H1 (cell line): ENCODE measurements around the gene TGM5. TPM values are rescaled to one million over a fixed set of nuclear protein-coding genes. Genes with fewer than 3 reads are reported as not detected.

Source experiments
- CTCF ChIA-PET: fragments of 300-600 bp; sonication (Branson Sonifier 250); formaldehyde crosslinking; loops from one replicate; lab custom pipeline; 2021; ENCODE audit not compliant: partially characterized antibody; lab: Charles Lee
- POLR2A ChIA-PET: fragments of 300-600 bp; sonication (Branson Sonifier 250); formaldehyde crosslinking; loops from one replicate; lab custom pipeline; 2021; ENCODE audit warnings: inconsistent platforms; ENCODE audit not compliant: partially characterized antibody; lab: Charles Lee
- DNase-seq, 2 experiments: peaks; one replicate each; pipeline versions ENCODE4 v3.0.0 to v3.0.0-alpha.2; 2010 to 2022; ENCODE audit warnings: low spot score in 2 of 2, low read depth in 1 of 2, mixed read lengths in 1 of 2
- FAIRE-seq: peaks from 2 replicates; lab custom pipeline; 2011; peaks lifted over from hg19 to GRCh38; lab: Jason Lieb, UNC
- H2AFZ ChIP-seq: 2 replicates; pipeline ENCODE4 v1.8.1; 2012; ENCODE audit warnings: low read length, inconsistent platforms
- H2AK5ac ChIP-seq: 2 replicates; pipeline ENCODE4 v1.6.1; 2013; ENCODE audit warnings: low read depth, low read length
- H2BK120ac ChIP-seq: replicated peaks from 2 replicates; pipeline ENCODE3; 2013; ENCODE audit warnings: low read depth, low read length, inconsistent platforms
- H2BK12ac ChIP-seq: 2 replicates; pipeline ENCODE4 v1.6.1; 2013; ENCODE audit warnings: low read depth, low read length
- H2BK15ac ChIP-seq: 2 replicates; pipeline ENCODE4 v1.6.1; 2013; ENCODE audit warnings: low read length
- H2BK20ac ChIP-seq: 2 replicates; pipeline ENCODE4 v1.6.1; 2013; ENCODE audit warnings: low read length
- H2BK5ac ChIP-seq: 2 replicates; pipeline ENCODE4 v1.6.1; 2013; ENCODE audit warnings: low read depth, low read length
- H3K14ac ChIP-seq: 2 replicates; pipeline ENCODE4 v1.6.1; 2013; ENCODE audit warnings: inconsistent platforms; ENCODE audit not compliant: insufficient read length
- H3K18ac ChIP-seq: 2 replicates; pipeline ENCODE4 v1.6.1; 2013; ENCODE audit warnings: low read length; ENCODE audit errors: extremely low read depth
- H3K23ac ChIP-seq: 2 replicates; pipeline ENCODE4 v1.6.1; 2013; ENCODE audit warnings: inconsistent platforms; ENCODE audit not compliant: insufficient read length
- H3K23me2 ChIP-seq: 2 replicates; pipeline ENCODE4 v1.6.1; 2013; ENCODE audit warnings: low read depth, low read length
- H3K27ac ChIP-seq: 2 replicates; pipeline ENCODE4 v1.6.1; 2011; ENCODE audit warnings: low read depth, low read length, inconsistent platforms
- H3K27me3 ChIP-seq, 4 experiments: replicated peaks in 1 of 4; 1 replicate in 1 of 4; 2 replicates in 3 of 4; pipeline versions ENCODE4 v1.6.1 to v1.8.1; 2011 to 2013; ENCODE audit warnings: low read length in 3 of 4, mild to moderate bottlenecking in 3 of 4, inconsistent platforms in 2 of 4, mixed read lengths in 2 of 4, moderate library complexity in 1 of 4; ENCODE audit not compliant: control insufficient read depth in 3 of 4, insufficient read depth in 3 of 4; ENCODE audit errors: extremely low read depth in 1 of 4
- H3K36me3 ChIP-seq, 4 experiments: 2 replicates each; pipeline versions ENCODE4 v1.6.1 to v1.8.1; 2011 to 2013; ENCODE audit warnings: mild to moderate bottlenecking in 4 of 4, low read length in 3 of 4, moderate library complexity in 2 of 4, control low read depth in 1 of 4, inconsistent platforms in 1 of 4; ENCODE audit not compliant: insufficient read depth in 4 of 4, control insufficient read depth in 2 of 4
- H3K4ac ChIP-seq: replicated peaks from 2 replicates; pipeline ENCODE3; 2013; ENCODE audit warnings: low read length, low read depth, mixed read lengths, inconsistent platforms; ENCODE audit not compliant: insufficient read length
- H3K4me1 ChIP-seq, 4 experiments: replicated peaks in 1 of 4; 1 replicate in 1 of 4; 2 replicates in 3 of 4; pipeline versions ENCODE4 v1.6.1 to v1.8.1; 2011 to 2013; ENCODE audit warnings: low read length in 3 of 4, inconsistent platforms in 2 of 4, mixed read lengths in 1 of 4; ENCODE audit not compliant: insufficient read depth in 4 of 4, control insufficient read depth in 3 of 4
- H3K4me2 ChIP-seq, 2 experiments: 2 replicates each; pipeline versions ENCODE4 v1.6.1 to v1.8.1; 2011 to 2013; ENCODE audit warnings: low read depth in 2 of 2, low read length in 2 of 2, control low read depth in 1 of 2, inconsistent platforms in 1 of 2, mild to moderate bottlenecking in 1 of 2; ENCODE audit not compliant: insufficient read depth in 1 of 2
- H3K4me3 ChIP-seq, 4 experiments: fragments of 200-600, 300-600 bp in 1 of 4; sonication (generic), shearing (Covaris generic), sonication (Bioruptor Twin) in 1 of 4; 2 replicates each; pipeline versions ENCODE4 v1.5.1 to v1.8.1; 2011 to 2016; ENCODE audit warnings: low read length in 4 of 4, low read depth in 3 of 4, control low read depth in 2 of 4, inconsistent platforms in 2 of 4, mild to moderate bottlenecking in 2 of 4, mixed read lengths in 1 of 4, moderate library complexity in 1 of 4; ENCODE audit not compliant: insufficient read depth in 2 of 4; ENCODE audit errors: extremely low read depth in 1 of 4
- H3K56ac ChIP-seq: replicated peaks from 2 replicates; pipeline ENCODE3; 2013; ENCODE audit warnings: low read depth, mild to moderate bottlenecking, mixed read lengths, low read length, inconsistent platforms; ENCODE audit not compliant: insufficient read length
- H3K79me1 ChIP-seq: 2 replicates; pipeline ENCODE4 v1.6.1; 2013; ENCODE audit warnings: low read depth, low read length, control low read depth
- H3K79me2 ChIP-seq, 2 experiments: 2 replicates each; pipeline versions ENCODE4 v1.6.1 to v1.8.1; 2012 to 2013; ENCODE audit warnings: low read length in 2 of 2, mild to moderate bottlenecking in 2 of 2, inconsistent platforms in 1 of 2; ENCODE audit not compliant: insufficient read depth in 2 of 2, control insufficient read depth in 1 of 2
- H3K9ac ChIP-seq, 4 experiments: replicated peaks in 1 of 4; 1 replicate in 1 of 4; 2 replicates in 3 of 4; pipeline versions ENCODE4 v1.6.1 to v1.8.1; 2011 to 2013; ENCODE audit warnings: low read depth in 3 of 4, low read length in 3 of 4, control low read depth in 2 of 4, mild to moderate bottlenecking in 2 of 4, moderate library complexity in 2 of 4, inconsistent platforms in 1 of 4; ENCODE audit errors: extremely low read depth in 1 of 4
- H3K9me3 ChIP-seq, 2 experiments: 2 replicates each; pipeline versions ENCODE4 v1.6.1 to v1.8.1; 2012 to 2013; ENCODE audit warnings: mild to moderate bottlenecking in 2 of 2, moderate library complexity in 2 of 2, control low read depth in 1 of 2, inconsistent platforms in 1 of 2, low read depth in 1 of 2, low read length in 1 of 2, mixed read lengths in 1 of 2; ENCODE audit not compliant: insufficient read depth in 2 of 2
- H4K20me1 ChIP-seq, 2 experiments: replicated peaks in 1 of 2; 2 replicates each; pipeline versions ENCODE3 to v1.8.1; 2011 to 2013; ENCODE audit warnings: inconsistent platforms in 2 of 2, low read length in 2 of 2, mild to moderate bottlenecking in 1 of 2; ENCODE audit not compliant: insufficient read depth in 2 of 2, control insufficient read depth in 1 of 2
- H4K5ac ChIP-seq: 2 replicates; pipeline ENCODE4 v1.6.1; 2013; ENCODE audit warnings: low read length, low read depth, mixed read lengths, inconsistent platforms; ENCODE audit not compliant: insufficient read length
- H4K8ac ChIP-seq: 2 replicates; pipeline ENCODE4 v1.8.0; 2013; ENCODE audit warnings: mild to moderate bottlenecking, moderate library complexity, low read length, inconsistent platforms; ENCODE audit not compliant: insufficient read depth; ENCODE audit errors: extremely low read depth
- H4K91ac ChIP-seq: replicated peaks from 2 replicates; pipeline ENCODE3; 2013; ENCODE audit warnings: low read length, mixed read lengths, inconsistent platforms; ENCODE audit not compliant: insufficient read length
- ASH2L ChIP-seq: fragments of 200-600, 300-600 bp; sonication (generic); IDR thresholded peaks from one replicate; pipeline ENCODE4 v1.7.1; 2017; ENCODE audit warnings: low read length
- CEBPB ChIP-seq: IDR thresholded peaks from 2 replicates; pipeline ENCODE4 v1.6.1; 2012; ENCODE audit warnings: low read depth, low read length
- FOSL1 ChIP-seq: IDR thresholded peaks from 2 replicates; pipeline ENCODE4 v1.6.1; 2011; ENCODE audit warnings: mild to moderate bottlenecking, low read depth, low read length, moderate library complexity; ENCODE audit not compliant: insufficient read depth
- MAFK ChIP-seq: IDR thresholded peaks from 2 replicates; pipeline ENCODE4 v1.6.1; 2012; ENCODE audit warnings: low read depth, mild to moderate bottlenecking, improper control_type of control experiment, low read length
- NANOG ChIP-seq: IDR thresholded peaks from 2 replicates; pipeline ENCODE4 v1.6.1; 2011; ENCODE audit warnings: low read length, low read depth, mild to moderate bottlenecking, inconsistent platforms; ENCODE audit not compliant: insufficient read depth, poor library complexity, severe bottlenecking
- NRF1 ChIP-seq: IDR thresholded peaks from 2 replicates; pipeline ENCODE4 v1.6.1; 2011; ENCODE audit warnings: mild to moderate bottlenecking, low read depth, low read length, improper control_type of control experiment
- RNF2 ChIP-seq: fragments of 200-900, 300-1000 bp; sonication (generic); IDR thresholded peaks from 2 replicates; pipeline ENCODE4 v1.7.1; 2016; ENCODE audit warnings: borderline replicate concordance, low read depth, mild to moderate bottlenecking, antibody characterized with exemption, low read length; ENCODE audit not compliant: poor library complexity, severe bottlenecking; ENCODE audit errors: missing control alignments
- RXRA ChIP-seq: IDR thresholded peaks from 2 replicates; pipeline ENCODE4 v1.6.1; 2011; ENCODE audit warnings: low read depth, mild to moderate bottlenecking, low read length, moderate library complexity; ENCODE audit not compliant: insufficient read depth
- SIX5 ChIP-seq: IDR thresholded peaks from 2 replicates; pipeline ENCODE4 v1.6.1; 2011; ENCODE audit warnings: mild to moderate bottlenecking, low read depth, low read length
- SUZ12 ChIP-seq: fragments of 200-600 bp; sonication (generic); IDR thresholded peaks from 2 replicates; pipeline ENCODE4 v1.6.1; 2012; ENCODE audit warnings: mild to moderate bottlenecking, inconsistent platforms, low read length, moderate library complexity, mixed read lengths
- TAF7 ChIP-seq: optimal IDR thresholded peaks from 2 replicates; pipeline ENCODE3; 2011; ENCODE audit warnings: low read depth, mild to moderate bottlenecking, inconsistent platforms, low read length, moderate library complexity, borderline replicate concordance
- TBP ChIP-seq: IDR thresholded peaks from 2 replicates; pipeline ENCODE4 v1.6.1; 2011; ENCODE audit warnings: low read depth, low read length, improper control_type of control experiment
- YY1 ChIP-seq: IDR thresholded peaks from 2 replicates; pipeline ENCODE4 v1.6.1; 2011; ENCODE audit warnings: low read depth, mild to moderate bottlenecking, low read length
- ZNF274 ChIP-seq: IDR thresholded peaks from 2 replicates; pipeline ENCODE4 v1.7.0; 2012; ENCODE audit warnings: low read length, borderline replicate concordance; ENCODE audit errors: extremely low read depth
- WGBS, 2 experiments: shearing (Covaris generic) in 1 of 2; methylation state at CpG; one replicate each; pipeline versions ENCODE4 v1.1.6 to v1.1.7; 2013 to 2015; ENCODE audit warnings: low lambda C conversion rate in 2 of 2, mixed read lengths in 2 of 2, inconsistent platforms in 1 of 2, low coverage in 1 of 2, missing lambda C conversion rate in 1 of 2; ENCODE audit not compliant: insufficient replicate concordance in 2 of 2, insufficient coverage in 1 of 2, insufficient read length in 1 of 2; ENCODE audit errors: extremely low coverage in 1 of 2, missing lambda C conversion rate in 1 of 2; 5-methylcytosine and 5-hydroxymethylcytosine counted together
- polyA plus RNA-seq, 7 experiments: library from polyadenylated mRNA; depleted of rRNA in 3 of 7; stranded (reverse) in 5 of 7; unstranded in 2 of 7; fragments of >200 nt in 5 of 7; fragments of 200-250 nt in 2 of 7; gene quantifications; 1 replicate in 5 of 7; 2 replicates in 1 of 7; 4 replicates in 1 of 7; pipeline versions ENCODE4 v1.2.1 to v1.2.3, GENCODE V29; 2011 to 2013; ENCODE audit warnings: missing spikeins in 2 of 7, mixed read lengths in 2 of 7
- total RNA-seq: library from RNA; stranded (reverse); fragmentation: NEBNext Ultra II Directional; extraction: Animal tissue kit (Norgen Biotek cat#: 25700); gene quantifications from 2 replicates; pipeline ENCODE4 v1.2.1, GENCODE V29; 2021

The TGM5 gene
- total and polyA plus RNA-seq, 2 of the 8 experiments (the other 6 are each of a cell fraction or from before 2014, with no cell fraction given), result not detected

DNA sequence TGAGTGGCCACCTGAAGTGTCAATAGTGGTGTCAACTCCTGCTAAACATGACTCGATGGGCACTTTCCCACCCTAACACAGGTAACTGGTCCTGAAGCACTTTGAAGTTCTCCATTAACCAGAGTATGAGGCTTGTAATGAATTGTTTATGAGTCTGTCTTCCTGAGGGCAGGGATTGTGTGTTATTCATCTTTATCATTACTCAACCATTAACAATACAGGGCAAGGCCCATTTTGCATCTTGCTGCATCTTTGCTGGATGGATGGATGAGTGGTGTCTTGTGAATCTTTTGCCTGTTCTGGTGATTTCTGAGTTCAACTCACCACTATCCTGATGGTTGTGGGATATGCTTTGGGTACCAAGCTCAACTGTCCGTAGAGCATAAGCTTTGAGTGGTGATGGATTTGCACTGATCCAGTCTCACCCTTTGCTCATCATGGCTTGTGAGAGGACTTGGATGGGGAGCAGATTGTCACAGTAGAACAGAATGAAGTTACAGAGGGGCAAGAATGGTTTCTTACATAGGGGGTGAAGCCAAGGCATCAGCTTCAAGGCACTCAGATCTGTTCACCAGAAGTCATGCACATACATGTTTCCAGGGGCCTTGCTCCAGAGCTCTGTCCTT, 23.6 kb downstream of the TGM5 start:
- H3K27me3 ChIP-seq, result no peaks in the 10 kb centered on the region
- no peaks in the 10 kb centered on the region for H3K79me1 ChIP-seq
- POLR2A ChIA-PET, result no interaction called here
- H3K4me2 ChIP-seq, result no peak overlapping the region
- no peak overlapping the region for H4K91ac ChIP-seq
- H2AFZ ChIP-seq, result no peak overlapping the region
- DNase-seq (no peak), FAIRE-seq (no peak)
- CTCF ChIA-PET, result interaction anchor here (1.0 to 6.7 kb wide), 4 partner anchors 11 to 39 kb away, joined by 3 to 39 read pairs (median 8); no protein-coding TSS in a partner anchor
- H3K9me3 ChIP-seq, result no peaks in the 10 kb centered on the region
- no peaks in the 10 kb centered on the region for H3K23me2 ChIP-seq
- H3K9ac ChIP-seq, result no peak overlapping the region
- H2BK120ac ChIP-seq, result no peak overlapping the region
- H4K8ac ChIP-seq, result no peak overlapping the region
- H3K14ac ChIP-seq, result no peak overlapping the region
- H3K23ac ChIP-seq, result no peak overlapping the region
- H3K18ac ChIP-seq, result no peak overlapping the region
- no peak overlapping the region for H3K27ac ChIP-seq
- WGBS, 2 experiments, result 95% methylated on average over 2 of the region's 2 CpGs; no CpG with 5 or more reads in 1 of the 2 experiments
- H2BK5ac ChIP-seq, result no peak overlapping the region
- no peak overlapping the region for H4K5ac ChIP-seq
- no peaks in the 10 kb centered on the region for H3K36me3 ChIP-seq
- no peak overlapping the region for H3K56ac ChIP-seq
- no peak overlapping the region for H2BK15ac ChIP-seq
- H4K20me1 ChIP-seq, result no peaks in the 10 kb centered on the region
- no peak overlapping the region for H2BK12ac ChIP-seq
- H3K79me2 ChIP-seq, result no peaks in the 10 kb centered on the region
- H3K4me1 ChIP-seq, result no peaks in the 10 kb centered on the region
- no peak overlapping the region for H2BK20ac ChIP-seq
- H3K4me3 ChIP-seq, result no peak overlapping the region
- no peak overlapping the region for H2AK5ac ChIP-seq
- H3K4ac ChIP-seq, result no peak overlapping the region
- TF ChIP-seq MAFK (no peak), RXRA (no peak), FOSL1 (no peak), NANOG (no peak), TBP (no peak), YY1 (no peak), TAF7 (no peak), ZNF274 (no peak), NRF1 (no peak), CEBPB (no peak), ASH2L (no peak), SIX5 (no peak), RNF2 (no peak), SUZ12 (no peak)
